ENCODE measurements around the gene ITIH4.

ITIH4 gene

GRCh38 chr3:52798376-52798977 lies 32.0 kb downstream of the ITIH4 start:
- DNase-seq (ENCODE audit: low read depth), result no peak

DNA sequence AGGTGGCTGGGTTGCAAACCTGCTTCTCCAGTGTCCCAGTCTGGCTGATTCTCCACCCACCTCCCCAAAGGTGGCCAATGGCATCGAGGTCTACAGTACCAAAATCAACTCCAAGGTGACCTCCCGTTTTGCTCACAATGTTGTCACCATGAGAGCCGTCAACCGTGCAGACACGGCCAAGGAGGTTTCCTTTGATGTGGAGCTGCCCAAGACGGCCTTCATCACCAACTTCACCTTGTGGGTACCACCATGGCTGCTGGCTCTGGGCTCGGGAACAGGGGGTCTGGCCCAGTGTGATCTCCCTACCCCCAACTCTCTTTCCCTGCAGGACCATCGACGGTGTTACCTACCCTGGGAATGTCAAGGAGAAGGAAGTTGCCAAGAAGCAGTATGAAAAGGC lies 34.1 kb downstream of the ITIH4 start:
- DNase-seq (ENCODE audit: low read depth), result no peak

- DNase-seq (ENCODE audit: low read depth), result no peak
Observed at GRCh38 chr3:52795298-52795900, 35.1 kb downstream of the ITIH4 start.

DNA sequence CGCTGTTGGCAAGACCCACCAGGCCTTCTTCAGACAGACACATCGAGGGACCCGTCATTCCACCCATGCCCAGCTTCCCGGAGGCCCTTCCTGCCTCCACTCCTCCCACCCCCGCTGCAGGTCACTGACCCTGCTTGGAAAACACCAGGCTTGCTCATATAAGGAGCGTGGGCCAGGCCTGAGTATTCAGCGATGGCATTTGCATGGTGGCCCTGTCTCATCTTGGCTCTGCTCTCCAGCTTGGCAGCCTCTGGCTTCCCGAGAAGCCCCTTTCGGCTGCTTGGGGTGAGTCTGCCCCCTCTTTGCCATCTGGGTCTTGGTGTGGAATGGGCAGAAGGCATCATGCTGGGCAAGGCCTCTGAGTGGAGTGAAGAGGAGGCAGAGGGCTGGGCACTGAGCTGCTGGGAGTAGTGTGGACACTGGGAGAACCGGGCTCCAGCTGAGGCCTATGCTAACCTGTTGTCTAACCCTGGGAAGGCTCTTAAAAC lies 35.8 kb downstream of the ITIH4 start, which contains the start of gene ITIH3:
Gene ITIH3, plus strand, starts transcription at position 185 of the 488 bp plus-strand sequence. Its CDS starts 8 bp downstream, at position 193.
- no peak for DNase-seq (ENCODE audit: low read depth)

DNA sequence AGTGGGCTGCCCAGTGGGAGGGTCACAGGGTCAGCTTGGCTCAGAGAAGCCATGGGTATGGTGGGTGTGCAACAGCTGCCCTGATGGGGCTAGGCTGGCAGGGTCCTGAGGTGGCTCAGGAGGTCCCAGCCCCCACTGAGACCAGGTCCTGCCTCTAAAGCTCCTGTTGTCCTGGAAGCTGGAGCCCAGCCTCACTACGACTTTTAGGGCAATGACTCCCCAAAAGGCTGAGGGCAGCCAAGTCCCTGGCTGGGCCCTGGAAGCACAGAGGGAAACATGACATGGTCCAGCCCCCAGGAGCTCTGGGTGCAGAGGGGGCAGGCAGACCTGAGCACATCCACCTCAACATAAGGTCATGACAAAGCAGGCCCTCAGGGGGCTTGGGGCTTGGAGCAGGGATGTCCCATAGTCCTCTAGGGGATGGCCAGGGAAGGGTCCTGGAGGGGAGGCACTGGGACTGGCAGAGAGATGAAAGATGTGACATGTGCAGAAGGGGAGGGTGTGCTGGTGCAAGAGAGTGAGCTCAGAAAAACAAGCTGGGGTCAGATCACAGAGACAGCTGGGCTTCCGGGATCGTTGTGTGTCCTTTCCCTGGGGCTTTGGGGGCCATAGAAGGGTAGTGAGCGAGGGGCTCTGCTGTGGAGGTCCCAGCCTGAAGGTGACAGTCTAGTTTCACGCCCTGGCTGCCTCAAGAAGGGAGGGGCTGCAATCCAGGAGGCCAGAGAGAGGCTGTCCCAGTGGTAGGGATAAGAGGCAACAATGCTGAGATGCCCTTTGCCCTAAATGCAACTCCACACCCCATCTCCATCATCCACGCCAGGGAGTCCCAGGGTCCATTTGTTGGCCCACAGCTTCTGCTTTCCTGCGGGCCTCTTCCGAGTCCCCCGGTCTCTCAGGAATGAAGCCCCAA lies 36.5 kb downstream of the ITIH4 start:
- DNase-seq (ENCODE audit: low read depth), result no peak

DNA sequence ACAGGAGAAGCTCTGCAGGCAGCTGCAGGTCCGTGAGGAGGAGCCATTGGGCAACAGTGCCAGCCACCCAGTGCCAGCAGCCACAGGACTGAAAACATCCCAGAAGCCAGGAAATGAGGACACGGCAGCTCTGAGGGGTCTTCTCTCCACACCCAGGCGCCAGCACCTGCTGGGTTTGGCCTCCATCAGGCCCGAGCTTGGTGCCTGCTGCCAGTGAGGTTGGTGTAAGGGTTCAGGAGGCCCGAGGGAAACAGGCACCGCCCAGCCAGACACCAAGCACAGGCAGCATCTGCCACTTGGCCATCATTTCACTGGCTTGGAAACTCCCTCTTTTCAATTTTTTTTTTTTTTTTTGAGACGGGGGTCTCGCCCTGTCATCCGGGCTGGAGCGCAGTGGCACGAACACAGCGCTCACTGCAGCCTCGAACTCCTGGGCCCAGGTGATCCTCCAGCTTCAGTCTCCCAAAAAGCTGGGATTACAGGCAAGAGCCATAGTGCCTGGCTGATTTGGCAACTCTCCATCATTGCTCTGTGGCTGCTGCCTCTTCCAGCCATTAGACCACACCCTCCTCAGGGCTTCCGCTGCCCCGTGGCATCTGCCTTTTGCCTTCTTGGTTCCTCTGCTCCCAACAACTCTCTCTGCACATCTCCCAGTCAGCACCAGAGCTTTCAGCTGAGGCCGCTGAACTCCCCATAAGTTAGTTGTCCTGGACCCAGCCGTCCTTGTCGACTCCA lies 37.3 kb downstream of the ITIH4 start:
- no peak for DNase-seq (ENCODE audit: low read depth)

- DNase-seq (ENCODE audit: low read depth), result no peak
Observed at GRCh38 chr3:52792413-52792812, 38.1 kb downstream of the ITIH4 start.

DNA sequence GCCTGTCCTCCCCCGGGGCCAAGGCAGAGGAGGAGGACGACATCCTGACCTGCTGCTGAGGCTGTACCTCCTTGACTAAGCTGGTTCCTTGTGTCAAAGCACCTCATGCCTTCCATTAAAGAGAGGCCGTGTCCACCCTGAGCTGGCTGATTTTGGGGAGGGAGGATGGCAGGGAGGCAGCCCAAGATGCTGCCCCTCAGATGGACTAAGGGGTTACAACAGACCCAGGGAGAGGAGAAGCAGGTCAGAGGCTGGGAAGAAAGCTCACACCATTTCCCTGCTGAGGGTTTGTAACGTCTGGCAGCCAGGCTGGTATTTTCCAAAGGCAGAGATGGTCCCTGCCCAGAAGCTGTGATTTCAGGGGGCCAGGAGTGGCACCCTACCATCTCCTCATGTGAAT lies 38.5 kb downstream of the ITIH4 start:
- DNase-seq (ENCODE audit: low read depth), result no peak

- DNase-seq (ENCODE audit: low read depth), result no peak
Observed at GRCh38 chr3:52791366-52791765, 39.1 kb downstream of the ITIH4 start.

- DNase-seq (ENCODE audit: low read depth), result no peak
Observed at GRCh38 chr3:52790741-52791140, 39.7 kb downstream of the ITIH4 start.

- DNase-seq (ENCODE audit: low read depth), result no peak
Observed at GRCh38 chr3:52790337-52790736, 40.1 kb downstream of the ITIH4 start.

- DNase-seq (ENCODE audit: low read depth), result no peak
Observed at GRCh38 chr3:52789746-52790040, 40.8 kb downstream of the ITIH4 start.

DNA sequence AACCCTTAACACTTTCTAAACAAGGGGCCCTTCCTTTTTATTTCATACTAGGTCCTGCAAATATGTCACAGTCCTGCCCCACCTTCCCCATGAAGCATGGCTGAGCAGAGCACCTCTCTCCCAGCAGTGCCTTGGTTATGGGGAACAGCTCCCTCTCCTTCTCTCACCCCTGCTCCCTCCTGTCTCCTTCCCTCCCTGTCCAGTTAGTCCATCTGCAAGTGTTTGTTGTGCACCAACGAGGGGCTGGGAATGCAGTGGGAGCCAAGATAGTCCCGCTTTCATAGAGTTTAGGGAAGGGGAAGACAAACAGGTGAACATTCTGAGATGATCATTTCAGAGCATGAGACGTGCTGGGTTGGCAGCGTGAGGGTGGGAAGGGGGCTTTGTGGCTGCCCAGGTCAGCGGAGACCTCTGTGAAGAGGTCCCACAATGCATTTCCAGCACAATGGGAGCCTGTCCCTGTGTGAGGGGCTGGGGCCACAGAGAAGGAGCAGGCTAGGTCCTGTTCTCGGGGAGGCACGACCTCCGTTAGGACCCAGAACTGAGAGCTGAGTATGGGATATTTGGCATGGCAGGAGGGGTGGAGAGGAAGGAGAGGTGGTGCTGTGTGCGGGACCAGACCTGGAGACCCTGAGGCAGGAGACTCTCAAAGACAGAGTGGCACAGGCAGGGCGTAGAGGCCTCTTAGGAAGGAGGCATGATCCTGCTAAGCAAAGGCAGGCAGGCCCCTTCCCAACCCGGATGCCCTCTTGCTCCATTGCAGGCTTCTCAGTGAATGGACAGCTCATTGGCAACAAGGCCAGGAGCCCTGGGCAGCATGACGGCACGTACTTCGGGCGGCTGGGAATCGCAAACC lies 41.4 kb downstream of the ITIH4 start:
- DNase-seq (ENCODE audit: low read depth), result no peak

- no peak for DNase-seq (ENCODE audit: low read depth)
Observed at GRCh38 chr3:52787672-52788625, 42.5 kb downstream of the ITIH4 start.

DNA sequence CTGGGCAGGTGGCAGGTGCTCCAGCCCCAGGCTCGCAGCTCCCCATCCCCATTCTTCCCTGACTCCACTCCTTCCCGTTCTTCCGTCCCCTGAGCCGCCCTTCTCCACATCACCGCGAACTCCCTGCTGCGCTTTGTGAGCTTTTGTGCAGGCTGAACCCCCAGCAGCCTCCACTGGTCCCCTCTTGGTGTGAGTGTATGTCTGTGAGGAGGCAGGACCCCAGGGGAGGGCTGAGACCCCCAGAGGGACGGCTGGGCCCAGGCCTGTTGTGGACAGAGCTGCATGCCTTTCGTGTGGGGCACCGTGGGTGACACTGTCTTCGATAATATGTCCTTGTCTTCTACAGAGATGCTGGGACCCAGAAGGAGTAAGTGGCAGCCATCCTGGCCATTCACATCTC lies 43.2 kb downstream of the ITIH4 start:
- DNase-seq (ENCODE audit: low read depth), result no peak

DNA sequence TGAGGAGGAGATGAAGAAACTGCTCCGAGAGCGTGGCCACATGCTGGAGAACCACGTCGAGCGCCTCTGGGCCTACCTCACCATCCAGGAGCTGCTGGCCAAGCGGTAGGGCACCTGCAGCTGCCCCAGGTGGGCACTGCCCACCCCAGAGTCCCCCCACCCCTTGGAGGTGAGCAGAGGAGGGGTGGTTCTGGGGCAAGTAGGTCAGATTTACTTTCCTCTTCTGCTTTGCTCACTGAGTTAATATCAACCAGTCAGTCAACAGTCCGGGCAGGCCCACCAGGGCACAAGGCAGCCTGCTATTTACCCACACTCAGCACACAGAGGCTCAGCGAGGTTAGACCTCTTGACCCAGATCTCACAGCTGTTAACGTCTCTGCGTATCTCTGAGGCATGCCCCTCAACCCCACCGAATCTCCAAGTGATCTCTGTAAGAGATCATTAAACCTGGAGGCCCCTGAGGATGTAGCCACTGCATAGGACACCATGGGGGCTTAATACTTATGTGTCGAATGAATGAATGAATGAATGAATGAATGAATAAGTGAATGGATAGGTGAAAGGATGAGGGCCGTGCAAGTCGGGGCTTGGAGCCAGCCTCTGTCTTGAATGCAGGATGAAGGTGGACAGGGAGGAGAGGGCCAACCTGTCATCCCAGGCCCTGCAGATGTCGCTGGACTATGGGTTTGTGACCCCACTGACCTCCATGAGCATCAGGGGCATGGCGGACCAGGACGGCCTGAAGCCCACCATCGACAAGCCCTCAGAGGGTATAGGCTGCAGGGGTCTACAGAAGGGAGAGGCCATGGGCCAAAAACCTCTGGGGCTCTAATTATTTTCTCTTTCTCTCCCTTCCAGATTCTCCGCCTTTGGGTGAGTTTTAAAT lies 43.9 kb downstream of the ITIH4 start:
- no peak for DNase-seq (ENCODE audit: low read depth)

DNA sequence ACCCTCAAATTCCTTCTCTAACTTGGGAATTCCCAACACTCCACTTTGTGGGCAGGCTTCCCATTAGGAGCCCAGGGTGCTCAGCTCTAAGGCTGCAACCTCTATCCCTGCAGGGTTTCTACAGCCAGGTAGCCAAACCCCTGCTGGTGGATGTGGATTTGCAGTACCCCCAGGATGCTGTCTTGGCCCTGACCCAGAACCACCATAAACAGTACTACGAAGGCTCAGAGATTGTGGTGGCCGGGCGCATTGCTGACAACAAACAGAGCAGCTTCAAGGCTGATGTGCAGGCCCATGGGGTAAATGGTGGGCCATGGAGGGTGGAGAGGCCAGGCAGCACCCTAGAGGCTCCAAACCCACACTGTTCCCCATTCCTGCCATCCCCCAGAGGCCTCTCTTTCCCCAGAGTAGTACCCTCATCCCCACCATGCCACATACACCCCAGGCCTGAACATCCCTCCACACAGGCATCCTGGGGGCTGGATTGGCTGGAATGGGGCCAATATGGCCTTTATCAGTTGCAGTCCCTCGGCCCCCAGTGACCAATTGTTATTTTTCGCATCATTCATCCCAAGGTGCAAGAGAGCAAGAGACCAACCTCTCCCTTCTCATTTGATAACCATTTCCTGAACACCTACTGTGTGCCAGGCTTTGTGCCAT lies 45.4 kb downstream of the ITIH4 start:
- no peak for DNase-seq (ENCODE audit: low read depth)

- no peak for DNase-seq (ENCODE audit: low read depth)
Observed at GRCh38 chr3:52784021-52784621, 46.4 kb downstream of the ITIH4 start.
